GM18951 (cell line): ENCODE measurements around the gene VSNL1.

Experiments used
- POLR2A ChIP-seq: IDR thresholded peaks from 4 replicates; pipeline ENCODE4 v1.6.1; 2011; ENCODE audit warnings: mild to moderate bottlenecking; ENCODE audit not compliant: insufficient read length, insufficient read depth; ENCODE audit errors: extremely low read depth
- in situ Hi-C: fragments of 300-500 bp; cut with MboI; formaldehyde crosslinking; loops from one replicate; pipeline ENCODE4 v1.12.0; 2022; ENCODE audit warnings: low sequenced_read_pairs, mixed read lengths, inconsistent platforms; ENCODE audit not compliant: unreplicated experiment

The VSNL1 gene

GRCh38 chr2:17615728-17616351, 75.3 kb downstream of the VSNL1 start:
- TF ChIP-seq POLR2A, result no peak

GRCh38 chr2:17616405-17616804, 75.9 kb downstream of the VSNL1 start:
- in situ Hi-C loops, result no loop called here
- TF ChIP-seq POLR2A, result no peak

More at GRCh38 chr2:17615728-17616351, 75.3 kb downstream of the VSNL1 start:
- in situ Hi-C loops, result no loop called here

- no peak for TF ChIP-seq POLR2A
- in situ Hi-C loops, result no loop called here
These were observed 77.0 kb downstream of the VSNL1 start for GRCh38 chr2:17617516-17617915.

GRCh38 chr2:17617955-17618354, 77.5 kb downstream of the VSNL1 start:
- TF ChIP-seq POLR2A, result no peak

GRCh38 chr2:17620280-17620679, 79.8 kb downstream of the VSNL1 start:
- no peak for TF ChIP-seq POLR2A
- in situ Hi-C loops, result no loop called here

More at GRCh38 chr2:17617955-17618354, 77.5 kb downstream of the VSNL1 start:
- in situ Hi-C loops, result no loop called here

GRCh38 chr2:17620841-17621240, 80.3 kb downstream of the VSNL1 start:
- no peak for TF ChIP-seq POLR2A
- in situ Hi-C loops, result no loop called here

- no peak for TF ChIP-seq POLR2A
- in situ Hi-C loops, result no loop called here
These were observed 81.3 kb downstream of the VSNL1 start for GRCh38 chr2:17621781-17622180.

GRCh38 chr2:17625446-17625845, 85.0 kb downstream of the VSNL1 start:
- TF ChIP-seq POLR2A, result no peak

GRCh38 chr2:17626986-17627385, 86.5 kb downstream of the VSNL1 start:
- TF ChIP-seq POLR2A, result no peak
- in situ Hi-C loops, result no loop called here

More at GRCh38 chr2:17625446-17625845, 85.0 kb downstream of the VSNL1 start:
- in situ Hi-C loops, result no loop called here

- TF ChIP-seq POLR2A, result no peak
- in situ Hi-C loops, result no loop called here
These were observed 86.9 kb downstream of the VSNL1 start for GRCh38 chr2:17627434-17627833.

- TF ChIP-seq POLR2A, result no peak
- in situ Hi-C loops, result no loop called here
These were observed 88.1 kb downstream of the VSNL1 start for GRCh38 chr2:17628349-17629261.

GRCh38 chr2:17630089-17630488, 89.6 kb downstream of the VSNL1 start:
- TF ChIP-seq POLR2A, result no peak
- in situ Hi-C loops, result no loop called here

- no peak for TF ChIP-seq POLR2A
- in situ Hi-C loops, result no loop called here
These were observed 94.5 kb downstream of the VSNL1 start for GRCh38 chr2:17634997-17635396.

- in situ Hi-C loops, result no loop called here
- no peak for TF ChIP-seq POLR2A
These were observed 95.8 kb downstream of the VSNL1 start for GRCh38 chr2:17636257-17636656.

GRCh38 chr2:17637131-17637906, 96.8 kb downstream of the VSNL1 start:
- in situ Hi-C loops, result no loop called here

More at GRCh38 chr2:17637131-17637906, 96.8 kb downstream of the VSNL1 start:
- no peak for TF ChIP-seq POLR2A
